Brain microvascular endothelial cell (primary cell): Measurements from ENCODE around the gene KRTAP4-1.

Experiments
- DNase-seq: peaks from one replicate; pipeline ENCODE4 v3.0.0-alpha.2; 2020
- H3K27ac ChIP-seq: fragments of 250-450 bp; sonication (Bioruptor Pico); 2 replicates; pipeline ENCODE4 v1.5.1; 2020; ENCODE audit warnings: mild to moderate bottlenecking, moderate library complexity
- H3K27me3 ChIP-seq: fragments of 250-450 bp; sonication (Bioruptor Pico); replicated peaks from 2 replicates; pipeline ENCODE4 v1.5.1; 2020; ENCODE audit warnings: mild to moderate bottlenecking
- H3K36me3 ChIP-seq: fragments of 250-450 bp; sonication (Bioruptor Pico); replicated peaks from 2 replicates; pipeline ENCODE4 v1.5.1; 2020; ENCODE audit warnings: mild to moderate bottlenecking
- H3K4me3 ChIP-seq: 2 replicates; pipeline ENCODE4 v1.5.1; 2011; ENCODE audit warnings: low read depth, mild to moderate bottlenecking, control low read depth, low read length, moderate library complexity
- in situ Hi-C: cut with HindIII; loops from 2 replicates; pipeline ENCODE4 v1.10.0; 2017; ENCODE audit warnings: low sequenced_read_pairs, low pct_ligation_motif_present
- TF ChIP-seq, protein P1 (sequence below): IDR thresholded peaks from 2 replicates; pipeline ENCODE4 v1.5.1; 2011; ENCODE audit warnings: low read depth, mild to moderate bottlenecking, moderate library complexity, low read length, control low read depth, inconsistent platforms; ENCODE audit errors: missing control alignments

KRTAP4-1 gene

DNA sequence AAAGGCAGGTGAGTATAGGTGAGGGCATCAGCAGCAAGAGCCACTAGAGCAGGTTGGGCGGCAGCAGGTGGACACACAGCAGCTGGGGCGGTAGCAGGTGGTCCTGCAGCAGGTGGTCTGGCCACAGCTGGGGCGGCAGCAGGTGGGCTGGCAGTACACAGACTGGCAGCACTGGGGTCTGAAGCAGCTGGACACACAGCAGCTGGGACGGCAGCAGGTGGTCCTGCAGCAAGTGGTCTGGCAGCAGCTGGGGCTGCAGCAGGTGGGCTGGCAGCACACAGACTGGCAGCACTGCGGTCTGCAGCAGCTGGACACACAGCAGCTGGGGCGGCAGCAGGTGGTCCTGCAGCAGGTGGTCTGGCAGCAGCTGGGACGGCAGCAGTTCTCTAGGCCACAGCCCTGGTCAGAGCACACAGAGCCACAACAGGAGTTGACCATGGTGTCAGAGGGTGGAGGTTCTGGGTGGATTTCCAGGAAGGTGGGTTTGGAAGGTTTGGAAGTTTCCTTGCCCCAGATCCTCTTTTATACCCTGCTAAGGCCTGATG, 6.9 kb downstream of the KRTAP4-1 start, which contains the start of gene KRTAP4-2:
KRTAP4-2 (minus strand) TSS at position 495 of the 545 bp plus-strand sequence; CDS start at position 438, 57 bp downstream.
- TF ChIP-seq, protein P1, sequence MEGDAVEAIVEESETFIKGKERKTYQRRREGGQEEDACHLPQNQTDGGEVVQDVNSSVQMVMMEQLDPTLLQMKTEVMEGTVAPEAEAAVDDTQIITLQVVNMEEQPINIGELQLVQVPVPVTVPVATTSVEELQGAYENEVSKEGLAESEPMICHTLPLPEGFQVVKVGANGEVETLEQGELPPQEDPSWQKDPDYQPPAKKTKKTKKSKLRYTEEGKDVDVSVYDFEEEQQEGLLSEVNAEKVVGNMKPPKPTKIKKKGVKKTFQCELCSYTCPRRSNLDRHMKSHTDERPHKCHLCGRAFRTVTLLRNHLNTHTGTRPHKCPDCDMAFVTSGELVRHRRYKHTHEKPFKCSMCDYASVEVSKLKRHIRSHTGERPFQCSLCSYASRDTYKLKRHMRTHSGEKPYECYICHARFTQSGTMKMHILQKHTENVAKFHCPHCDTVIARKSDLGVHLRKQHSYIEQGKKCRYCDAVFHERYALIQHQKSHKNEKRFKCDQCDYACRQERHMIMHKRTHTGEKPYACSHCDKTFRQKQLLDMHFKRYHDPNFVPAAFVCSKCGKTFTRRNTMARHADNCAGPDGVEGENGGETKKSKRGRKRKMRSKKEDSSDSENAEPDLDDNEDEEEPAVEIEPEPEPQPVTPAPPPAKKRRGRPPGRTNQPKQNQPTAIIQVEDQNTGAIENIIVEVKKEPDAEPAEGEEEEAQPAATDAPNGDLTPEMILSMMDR = no peak
- in situ Hi-C loops = no loop called here
- Histone ChIP-seq H3K36me3 (no peaks in the 10 kb centered on the region), H3K4me3 (no peak within 1 kb of the TSS), H3K27me3 (no peaks in the 10 kb centered on the region), H3K27ac (no peak within 1 kb of the TSS)
- no peak for DNase-seq

DNA sequence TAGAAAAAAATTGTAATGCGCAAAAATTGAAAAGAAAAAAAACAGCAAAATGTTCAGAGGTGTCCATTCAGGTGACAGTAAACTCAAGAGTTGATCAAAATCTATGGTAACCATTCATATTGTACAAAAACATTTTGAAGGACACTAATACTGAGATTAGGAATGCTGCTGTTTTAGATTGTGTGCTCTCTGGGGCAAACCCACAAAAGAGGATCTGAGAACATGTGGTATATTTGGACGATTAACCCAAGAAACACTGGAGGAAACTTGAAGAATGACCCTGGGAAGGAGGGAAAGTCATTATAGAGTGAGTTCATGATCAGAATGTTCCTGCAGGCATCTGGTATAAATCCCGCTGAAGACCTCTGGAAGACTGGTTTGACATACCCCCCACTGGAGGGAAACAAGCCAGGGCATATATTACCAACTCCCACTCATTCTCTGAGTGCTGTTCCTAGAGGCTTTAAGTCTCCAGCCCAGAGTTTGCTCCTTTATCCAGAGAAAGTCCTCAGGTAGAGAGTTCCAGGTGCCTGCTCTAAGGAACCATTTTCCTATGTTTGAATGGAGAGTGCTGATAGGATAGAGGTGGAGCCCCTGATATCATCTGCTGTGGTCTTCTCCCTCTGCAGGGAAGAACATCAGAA, 7.8 kb downstream of the KRTAP4-1 start:
- no peak overlapping the region for H3K4me3 ChIP-seq
- no peaks in the 10 kb centered on the region for H3K36me3 ChIP-seq
- TF ChIP-seq, protein P1 = no peak
- no peak for DNase-seq
- H3K27ac ChIP-seq = no peak overlapping the region
- H3K27me3 ChIP-seq = no peaks in the 10 kb centered on the region
- in situ Hi-C loops = no loop called here

DNA sequence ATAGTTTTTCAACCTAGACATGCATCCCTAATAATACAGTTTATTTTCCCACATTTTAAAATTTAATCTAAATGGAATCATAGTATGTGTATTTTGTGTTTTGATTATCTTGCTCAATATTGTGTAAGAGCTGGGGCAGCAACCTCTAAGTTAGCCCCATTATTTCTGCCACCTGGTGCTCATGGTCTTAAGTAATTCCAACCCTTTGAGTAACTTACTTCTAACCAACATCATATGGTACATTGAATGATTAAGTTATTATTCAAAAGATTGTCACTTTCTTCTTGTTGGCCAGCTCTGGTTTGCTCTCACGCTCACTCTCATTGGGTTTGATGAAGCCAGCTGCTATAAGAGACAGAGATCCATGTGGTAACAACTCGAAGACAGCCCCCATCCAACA, 12.8 kb downstream of the KRTAP4-1 start:
- no peak for DNase-seq
- TF ChIP-seq, protein P1 = no peak
- Histone ChIP-seq H3K4me3 (no peak overlapping the region), H3K27me3 (no peaks in the 10 kb centered on the region), H3K27ac (no peak overlapping the region), H3K36me3 (no peaks in the 10 kb centered on the region)
- in situ Hi-C loops = no loop called here

DNA sequence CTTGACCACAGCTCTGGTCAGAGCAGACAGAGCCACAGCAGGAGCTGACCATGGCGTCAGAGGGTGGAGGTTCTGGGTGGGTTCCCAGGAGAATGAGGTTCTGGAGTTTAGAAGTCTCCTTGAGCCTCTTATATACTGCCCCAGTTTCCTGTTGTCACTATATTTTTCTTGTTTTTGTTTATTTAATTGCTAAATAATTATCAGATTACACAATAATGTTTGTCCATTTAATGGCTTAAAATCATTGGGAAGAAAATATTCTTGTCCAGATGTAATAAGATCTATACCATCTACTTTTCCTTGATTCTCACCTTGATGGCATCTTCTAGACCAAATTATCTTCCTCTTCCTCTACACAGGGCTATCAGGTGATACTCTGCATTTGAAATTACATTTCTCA, 16.6 kb downstream of the KRTAP4-1 start, which contains the start of gene KRTAP4-3:
KRTAP4-3 (minus strand) TSS at position 101 of the 400 bp plus-strand sequence; CDS start at position 52, 49 bp downstream.
- no peaks in the 10 kb centered on the region for H3K36me3 ChIP-seq
- no peak for DNase-seq
- H3K27ac ChIP-seq = no peak within 1 kb of the TSS
- in situ Hi-C loops = no loop called here
- H3K27me3 ChIP-seq = no peaks in the 10 kb centered on the region
- TF ChIP-seq, protein P1 = no peak
- no peak within 1 kb of the TSS for H3K4me3 ChIP-seq

DNA sequence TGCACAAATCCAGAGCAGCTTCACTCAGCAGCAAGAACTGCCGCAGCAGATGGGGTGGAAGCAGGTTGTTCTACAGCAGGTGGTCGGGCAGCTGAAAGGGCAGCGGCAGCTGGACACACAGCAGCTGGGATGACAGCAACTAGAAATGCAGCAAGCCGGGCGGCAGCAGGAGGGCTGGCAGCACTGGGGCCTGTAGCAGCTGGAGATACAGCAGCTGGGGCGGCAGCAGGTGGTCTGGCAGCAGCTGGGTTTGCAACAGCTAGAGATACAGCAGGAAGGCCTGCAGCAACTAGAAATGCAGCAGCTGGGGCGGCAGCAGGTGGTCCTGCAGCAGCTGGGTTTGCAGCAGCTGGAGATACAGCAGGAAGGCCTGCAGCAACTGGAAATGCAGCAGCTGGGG, 17.1 kb downstream of the KRTAP4-1 start:
- no peak overlapping the region for H3K27ac ChIP-seq
- no peak overlapping the region for H3K4me3 ChIP-seq
- H3K27me3 ChIP-seq = no peaks in the 10 kb centered on the region
- in situ Hi-C loops = no loop called here
- TF ChIP-seq, protein P1 = no peak
- H3K36me3 ChIP-seq = no peaks in the 10 kb centered on the region
- DNase-seq = no peak
